OCI-LY3 (cell line): ENCODE results near the gene RSPH3.

Experiments
- H2AFZ ChIP-seq: fragments of 200-600, 300-600 bp; shearing (Covaris generic); 2 replicates; pipeline ENCODE4 v1.6.0; 2014; ENCODE audit warnings: antibody characterized with exemption, low read depth, low read length
- H3K27ac ChIP-seq: fragments of 200-600, 300-600 bp; sonication (generic); 2 replicates; pipeline ENCODE4 v1.5.1; 2014; ENCODE audit warnings: mild to moderate bottlenecking, low read length, moderate library complexity, mixed read lengths
- H3K27me3 ChIP-seq: fragments of 200-600, 300-600 bp; sonication (generic); 2 replicates; pipeline ENCODE4 v1.6.1; 2014; ENCODE audit warnings: low read depth, low read length, mixed read lengths
- H3K36me3 ChIP-seq: fragments of 200-600, 300-600 bp; sonication (generic); replicated peaks from 2 replicates; pipeline ENCODE3; 2014; ENCODE audit warnings: low read depth, low read length, mixed read lengths
- H3K4me1 ChIP-seq: fragments of 300-600, 200-600 bp; sonication (generic); 2 replicates; pipeline ENCODE4 v1.6.1; 2014; ENCODE audit warnings: low read length, mixed read lengths
- H3K4me2 ChIP-seq: fragments of 200-600, 300-600 bp; sonication (generic); 2 replicates; pipeline ENCODE4 v1.6.1; 2014; ENCODE audit warnings: low read length, mixed read lengths
- H3K4me3 ChIP-seq: fragments of 300-600, 200-600 bp; sonication (generic); 2 replicates; pipeline ENCODE4 v1.5.1; 2014; ENCODE audit warnings: antibody characterized with exemption, mild to moderate bottlenecking, low read length, moderate library complexity
- H3K79me2 ChIP-seq: fragments of 300-600, 200-600 bp; shearing (Covaris generic); 2 replicates; pipeline ENCODE4 v1.6.1; 2014; ENCODE audit warnings: mild to moderate bottlenecking, low read length, mixed read lengths
- H3K9ac ChIP-seq: fragments of 300-600, 200-600 bp; shearing (Covaris generic); 2 replicates; pipeline ENCODE4 v1.6.0; 2014; ENCODE audit warnings: mild to moderate bottlenecking, low read length, moderate library complexity
- H3K9me3 ChIP-seq: fragments of 200-600, 300-600 bp; shearing (Covaris generic); 2 replicates; pipeline ENCODE4 v1.6.1; 2014; ENCODE audit warnings: low read length, mixed read lengths; ENCODE audit not compliant: insufficient read depth
- H4K20me1 ChIP-seq: fragments of 200-600, 300-600 bp; sonication (generic); 2 replicates; pipeline ENCODE4 v1.6.1; 2016; ENCODE audit warnings: low read length, mixed read lengths; ENCODE audit not compliant: insufficient read depth
- EZH2phosphoT487 ChIP-seq: fragments of 200-600 bp; shearing (Covaris generic); IDR thresholded peaks from 2 replicates; pipeline ENCODE4 v1.6.1; 2018; ENCODE audit warnings: antibody characterized with exemption, mixed run types, low read depth
- TF ChIP-seq, protein P1 (sequence below): fragments of 200-600, 300-600 bp; sonication (generic); IDR thresholded peaks from 2 replicates; pipeline ENCODE4 v1.5.1; 2014; ENCODE audit warnings: antibody characterized with exemption, low read length, low read depth

Gene RSPH3

DNA sequence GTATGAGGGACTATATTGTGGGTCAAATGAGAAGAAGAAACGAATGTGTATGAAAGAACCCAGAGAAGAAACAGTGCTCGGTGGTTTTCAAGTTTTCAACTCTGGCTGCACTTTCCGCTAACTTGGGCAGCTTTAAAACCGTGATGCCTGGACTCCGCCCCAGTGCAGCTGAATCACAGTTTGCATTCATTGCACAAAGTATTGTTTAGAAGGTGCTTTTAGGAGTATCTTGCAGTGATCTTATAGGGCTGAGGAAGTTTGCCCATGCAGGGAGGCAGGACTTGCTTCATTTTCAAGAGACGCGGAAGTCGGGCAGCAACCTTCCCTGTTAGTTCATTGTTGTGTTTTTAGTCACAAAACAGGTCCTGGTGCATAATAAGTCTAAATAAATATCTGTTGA lies 52.7 kb downstream of the RSPH3 start:
- Histone ChIP-seq H3K9me3 (no peaks in the 10 kb centered on the region), H3K27me3 (no peaks in the 10 kb centered on the region), H3K4me1 (no peaks in the 10 kb centered on the region), H4K20me1 (no peaks in the 10 kb centered on the region), H3K79me2 (no peaks in the 10 kb centered on the region), H2AFZ (peak overlapping the region; percentile 94), H3K4me3 (peak overlapping the region; percentile 77), H3K4me2 (peak overlapping the region; percentile 80), H3K9ac (peak overlapping the region; percentile 48), H3K36me3 (no peaks in the 10 kb centered on the region), H3K27ac (no peak overlapping the region)
- TF ChIP-seq, protein P1, sequence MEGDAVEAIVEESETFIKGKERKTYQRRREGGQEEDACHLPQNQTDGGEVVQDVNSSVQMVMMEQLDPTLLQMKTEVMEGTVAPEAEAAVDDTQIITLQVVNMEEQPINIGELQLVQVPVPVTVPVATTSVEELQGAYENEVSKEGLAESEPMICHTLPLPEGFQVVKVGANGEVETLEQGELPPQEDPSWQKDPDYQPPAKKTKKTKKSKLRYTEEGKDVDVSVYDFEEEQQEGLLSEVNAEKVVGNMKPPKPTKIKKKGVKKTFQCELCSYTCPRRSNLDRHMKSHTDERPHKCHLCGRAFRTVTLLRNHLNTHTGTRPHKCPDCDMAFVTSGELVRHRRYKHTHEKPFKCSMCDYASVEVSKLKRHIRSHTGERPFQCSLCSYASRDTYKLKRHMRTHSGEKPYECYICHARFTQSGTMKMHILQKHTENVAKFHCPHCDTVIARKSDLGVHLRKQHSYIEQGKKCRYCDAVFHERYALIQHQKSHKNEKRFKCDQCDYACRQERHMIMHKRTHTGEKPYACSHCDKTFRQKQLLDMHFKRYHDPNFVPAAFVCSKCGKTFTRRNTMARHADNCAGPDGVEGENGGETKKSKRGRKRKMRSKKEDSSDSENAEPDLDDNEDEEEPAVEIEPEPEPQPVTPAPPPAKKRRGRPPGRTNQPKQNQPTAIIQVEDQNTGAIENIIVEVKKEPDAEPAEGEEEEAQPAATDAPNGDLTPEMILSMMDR = no peak
- no peak for TF ChIP-seq EZH2phosphoT487

DNA sequence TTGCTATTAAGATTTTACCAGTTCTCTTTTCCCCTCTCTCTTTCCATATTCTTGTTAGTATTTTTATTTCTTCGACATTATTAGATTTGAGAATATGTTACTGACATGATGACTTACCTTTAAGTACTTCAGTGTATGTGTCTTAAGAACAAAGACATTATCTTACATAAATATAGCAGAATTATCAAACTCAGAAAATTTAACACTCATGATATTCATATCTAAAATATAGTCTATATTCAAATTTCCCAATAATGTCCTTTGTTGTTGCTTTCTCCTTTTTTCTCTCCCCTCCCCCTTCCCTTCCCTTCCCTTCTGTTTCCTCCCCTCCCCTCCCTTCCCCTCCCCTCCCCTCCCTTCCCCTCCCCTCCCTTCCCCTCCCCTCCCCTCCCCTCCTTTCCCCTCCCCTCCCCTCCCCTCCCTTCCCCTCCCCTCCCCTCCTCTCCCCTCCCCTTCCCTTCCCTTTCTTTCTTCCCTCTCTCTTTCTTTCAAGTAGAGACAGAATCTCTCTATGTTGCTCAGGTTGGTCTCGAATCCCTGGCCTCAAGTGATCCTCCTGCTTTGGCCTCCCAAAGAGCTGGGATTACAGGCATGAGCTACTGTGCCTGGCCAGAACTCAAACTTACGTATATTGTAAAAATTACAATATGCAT lies 56.5 kb downstream of the RSPH3 start:
- no peak overlapping the region for H3K4me2 ChIP-seq

DNA sequence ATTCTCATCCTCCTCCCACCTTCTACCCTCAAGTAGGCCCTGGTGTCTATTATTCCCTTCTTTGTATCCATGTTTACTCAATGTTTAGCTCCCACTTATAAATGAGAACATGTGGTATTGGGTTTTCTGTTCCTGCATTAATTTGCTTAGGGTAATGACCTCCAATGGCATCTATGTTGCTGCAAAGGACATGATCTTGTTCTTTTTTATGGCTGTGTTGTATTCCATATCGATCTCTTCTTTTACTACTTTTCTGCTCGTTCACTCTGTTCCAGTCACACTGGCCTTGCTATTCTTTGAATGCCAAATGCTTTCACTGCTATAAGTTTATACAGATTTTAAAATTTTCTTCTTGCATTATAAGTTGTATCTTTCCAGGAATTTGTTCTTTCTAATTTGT lies 57.7 kb downstream of the RSPH3 start:
- TF ChIP-seq EZH2phosphoT487 = no peak
- TF ChIP-seq, protein P1 = no peak
- Histone ChIP-seq H3K4me1 (peaks cover 9% of the 10 kb centered on the region), H3K27ac (no peak overlapping the region), H3K9me3 (no peaks in the 10 kb centered on the region), H3K4me2 (no peak overlapping the region), H3K4me3 (no peak overlapping the region), H3K79me2 (no peaks in the 10 kb centered on the region), H4K20me1 (no peaks in the 10 kb centered on the region), H3K9ac (no peak overlapping the region), H3K27me3 (peaks cover 7% of the 10 kb centered on the region; the same call in 1 of the 2 replicates), H2AFZ (no peak overlapping the region), H3K36me3 (no peaks in the 10 kb centered on the region)

More for the DNA sequence above, 56.5 kb downstream of the RSPH3 start:
- no peak overlapping the region for H2AFZ ChIP-seq
- H3K27me3 ChIP-seq = peaks cover 3% of the 10 kb centered on the region; the same call in 1 of the 2 replicates
- no peaks in the 10 kb centered on the region for H4K20me1 ChIP-seq
- no peak overlapping the region for H3K4me3 ChIP-seq
- H3K9me3 ChIP-seq = no peaks in the 10 kb centered on the region
- no peaks in the 10 kb centered on the region for H3K79me2 ChIP-seq
- no peaks in the 10 kb centered on the region for H3K36me3 ChIP-seq
- H3K27ac ChIP-seq = no peak overlapping the region
- no peak overlapping the region for H3K9ac ChIP-seq
- TF ChIP-seq, protein P1 = no peak
- TF ChIP-seq EZH2phosphoT487 = no peak
- peaks cover 7% of the 10 kb centered on the region for H3K4me1 ChIP-seq

DNA sequence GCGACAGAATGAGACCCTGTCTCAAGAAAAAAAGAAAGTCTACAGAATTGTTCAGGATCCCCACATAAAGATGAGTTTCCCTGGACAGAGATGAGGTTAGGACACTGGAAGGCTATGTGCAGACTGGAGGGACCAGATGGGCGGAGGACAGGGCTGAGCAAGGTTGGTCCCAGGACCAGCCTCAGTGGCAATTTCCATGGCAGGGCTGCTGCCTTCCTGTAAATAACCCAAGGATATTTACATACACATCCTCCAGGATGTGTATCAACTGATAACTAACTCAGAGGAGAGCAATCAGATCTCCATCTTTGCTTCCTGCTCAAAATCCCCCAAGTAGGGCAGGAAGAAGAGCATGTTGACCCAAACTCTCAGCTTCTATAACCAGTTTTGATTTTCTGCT lies 58.8 kb downstream of the RSPH3 start:
- Histone ChIP-seq H3K36me3 (no peaks in the 10 kb centered on the region), H3K27ac (no peak overlapping the region), H3K9ac (no peak overlapping the region), H2AFZ (no peak overlapping the region), H3K4me3 (no peak overlapping the region), H3K27me3 (peaks cover 7% of the 10 kb centered on the region; the same call in 1 of the 2 replicates), H3K9me3 (no peaks in the 10 kb centered on the region), H3K4me2 (no peak overlapping the region), H3K79me2 (no peaks in the 10 kb centered on the region), H3K4me1 (peaks cover 9% of the 10 kb centered on the region), H4K20me1 (no peaks in the 10 kb centered on the region)
- TF ChIP-seq EZH2phosphoT487 = no peak
- TF ChIP-seq, protein P1 = no peak
